Bone marrow (tissue), 2 donors: ENCODE data around the gene ALPG.
"Not testable (repeated sequence)": the region's sequence is repeated elsewhere in the genome, so short reads cannot be mapped to it uniquely, and the experiment has no call there.

Experiments
- DNase-seq, 2 donors: peaks; one replicate each; lab custom pipeline; 2025; lab: John Stamatoyannopoulos, UW

Gene ALPG

DNA sequence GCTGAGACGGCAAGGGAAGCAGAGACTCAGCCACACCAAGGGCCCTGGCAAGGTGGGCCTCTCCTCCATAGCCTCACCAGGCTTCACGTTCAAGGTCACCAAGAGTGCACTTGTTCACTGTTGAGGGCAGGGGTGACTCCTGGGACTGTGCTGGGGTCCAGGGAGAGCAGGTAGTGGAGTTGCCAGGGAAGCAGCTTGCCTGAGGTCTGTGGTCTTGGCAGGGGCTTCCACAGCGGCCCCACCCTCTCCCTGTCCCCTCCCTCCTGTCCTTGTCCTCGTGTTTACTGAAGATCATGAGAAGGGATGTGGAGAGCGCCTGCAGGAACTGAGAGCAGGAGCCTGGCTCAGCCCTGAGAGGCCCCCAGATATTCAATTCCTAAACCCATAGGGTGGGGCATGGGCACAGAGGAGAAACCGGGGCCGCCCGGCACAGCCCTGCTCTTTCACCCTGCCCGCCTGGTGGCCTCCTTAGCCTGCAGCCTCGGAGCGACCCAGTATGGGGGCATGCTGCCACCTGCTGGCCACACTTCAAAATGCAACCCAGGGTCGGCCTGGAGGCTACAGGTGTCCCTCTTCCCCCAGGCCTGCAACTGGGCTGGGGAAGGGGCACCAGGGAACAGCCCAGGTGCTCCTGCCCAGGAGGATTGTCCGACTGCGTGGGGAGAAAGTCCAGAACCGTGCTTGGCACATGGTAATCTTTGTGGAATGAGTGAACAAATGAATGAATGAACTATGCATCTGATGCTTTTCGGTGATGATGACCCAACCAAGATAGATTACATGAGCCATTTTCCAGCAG lies 33.8 kb downstream of the ALPG start:
- DNase-seq = peak; percentile 52 to 58

DNA sequence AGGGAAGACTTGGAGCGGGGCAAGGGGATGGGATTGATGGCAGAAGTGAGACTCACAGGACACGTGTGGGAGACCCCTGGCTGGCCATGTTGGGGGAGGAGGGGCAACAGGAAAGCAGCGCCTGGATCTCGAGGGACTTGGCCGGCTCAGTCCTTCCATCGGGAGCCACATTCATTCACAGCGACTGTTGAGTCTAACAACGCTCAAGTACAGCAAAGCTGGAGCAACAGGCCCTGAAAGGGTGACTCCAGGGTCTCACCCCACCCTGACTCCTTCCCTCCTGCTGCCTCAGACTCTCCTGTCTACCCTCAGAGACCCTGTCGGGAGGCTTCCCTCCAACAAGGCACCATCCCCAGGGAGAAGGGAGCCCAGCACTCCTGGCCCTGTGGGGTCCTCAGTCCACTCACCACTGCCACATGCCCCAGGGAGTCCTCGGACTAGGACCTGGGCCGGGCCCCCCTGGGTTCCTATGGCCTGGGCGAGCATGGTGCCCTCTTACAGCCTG lies 34.6 kb downstream of the ALPG start:
- DNase-seq = no peak

DNA sequence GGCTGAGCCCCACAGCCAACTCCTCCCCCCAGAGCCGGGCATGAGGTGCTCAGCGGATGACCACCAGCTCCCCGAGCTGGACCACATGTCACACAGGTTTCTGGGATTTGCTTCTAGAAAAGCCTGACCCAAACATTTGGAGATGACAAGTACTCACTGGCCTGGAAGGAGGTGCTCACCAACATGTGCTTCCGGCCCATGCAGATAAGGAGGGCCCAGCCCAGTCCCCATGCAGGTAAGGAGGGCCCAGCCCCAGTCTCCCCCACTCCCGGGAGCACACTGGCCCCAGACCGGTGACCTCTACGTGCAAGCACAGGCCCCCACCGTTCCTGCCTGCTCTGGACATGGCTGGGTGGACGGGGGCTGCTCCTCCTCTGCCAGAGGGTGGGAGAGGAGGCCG lies 35.3 kb downstream of the ALPG start:
- DNase-seq = not testable (repeated sequence)

DNA sequence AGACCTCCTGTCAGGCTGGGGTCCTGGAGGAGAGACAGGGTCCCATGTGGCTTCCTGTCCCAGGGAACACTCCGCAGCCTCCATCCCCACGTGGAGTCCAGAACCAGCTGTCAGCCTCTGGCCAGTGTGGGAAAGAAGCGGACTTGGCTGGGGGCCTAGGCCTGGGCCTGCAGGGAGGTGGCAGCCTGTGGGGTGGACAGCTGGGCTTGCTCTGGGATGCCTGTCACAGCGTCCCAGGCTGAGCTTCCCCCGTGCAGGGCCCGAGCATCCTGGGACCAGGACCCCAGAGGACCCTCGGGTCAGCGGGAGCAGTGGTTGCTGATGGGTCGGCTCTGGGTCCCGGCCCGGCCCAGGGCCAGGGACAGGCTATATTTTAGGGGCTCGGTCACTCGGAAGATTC lies 35.8 kb downstream of the ALPG start:
- DNase-seq = not testable (repeated sequence)

DNA sequence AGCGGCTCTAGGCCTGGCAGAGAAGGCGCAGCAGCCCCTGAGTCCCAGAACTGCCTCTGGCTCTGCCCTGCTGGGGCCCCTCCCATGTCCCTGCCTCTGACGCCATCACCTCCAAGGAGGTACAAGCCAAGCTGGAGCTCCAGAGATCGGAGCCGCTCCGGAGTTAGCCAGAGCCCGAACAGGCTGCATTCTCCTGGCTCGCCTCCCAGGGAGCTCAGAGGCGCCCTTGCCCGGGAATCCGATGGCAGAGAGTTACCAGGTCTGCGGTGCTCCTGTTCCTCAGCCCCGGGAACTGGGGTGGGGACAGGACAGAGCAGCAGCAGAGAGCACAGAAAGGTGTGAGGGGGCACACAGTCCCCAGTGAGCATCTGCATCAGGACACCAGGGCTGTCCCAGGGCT lies 36.4 kb downstream of the ALPG start:
- DNase-seq = not testable (repeated sequence)

GRCh38 chr2:232443669-232444408 lies 37.2 kb downstream of the ALPG start:
- not testable (repeated sequence) for DNase-seq

GRCh38 chr2:232444409-232445148 lies 37.9 kb downstream of the ALPG start:
- DNase-seq = peak in 1 of 2 donors; percentile 12

DNA sequence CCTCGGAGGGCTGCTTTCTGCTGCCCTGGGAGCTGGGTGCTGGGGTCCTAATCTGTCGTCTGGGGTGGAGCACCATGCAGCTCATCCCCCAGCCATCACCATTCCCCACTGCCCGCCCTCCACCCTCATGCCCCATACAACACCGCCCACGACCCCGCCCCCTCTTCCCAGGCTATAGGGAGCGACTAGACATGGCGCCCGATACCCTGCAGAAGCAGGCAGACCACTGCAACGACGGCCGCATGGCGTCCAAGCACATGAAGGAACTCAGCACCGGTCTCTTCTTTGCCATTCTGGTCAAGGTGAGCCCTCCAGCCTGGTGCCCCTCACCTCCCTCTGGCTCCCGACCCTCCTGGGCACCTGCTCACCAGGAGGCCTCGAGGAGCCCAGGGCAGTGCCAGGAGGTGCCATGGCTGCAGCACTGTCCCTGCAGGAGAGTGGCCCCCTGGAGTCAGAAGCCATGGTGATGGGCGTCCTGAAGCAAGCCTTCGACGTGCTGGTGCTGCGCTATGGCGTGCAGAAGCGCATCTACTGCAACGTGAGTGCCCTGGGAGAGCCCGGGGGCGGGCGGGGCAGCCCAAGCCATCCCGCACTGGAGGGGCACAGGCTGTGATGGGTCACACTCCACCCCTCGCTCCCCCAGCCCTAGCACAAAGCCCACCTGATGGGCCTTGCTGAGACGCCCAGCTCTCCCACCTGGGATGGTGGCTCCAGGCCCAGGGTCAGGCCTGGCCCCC lies 38.7 kb downstream of the ALPG start:
- not testable (repeated sequence) for DNase-seq

- DNase-seq = not testable (repeated sequence)
Measured at GRCh38 chr2:232446266-232446777, 39.7 kb downstream of the ALPG start.

DNA sequence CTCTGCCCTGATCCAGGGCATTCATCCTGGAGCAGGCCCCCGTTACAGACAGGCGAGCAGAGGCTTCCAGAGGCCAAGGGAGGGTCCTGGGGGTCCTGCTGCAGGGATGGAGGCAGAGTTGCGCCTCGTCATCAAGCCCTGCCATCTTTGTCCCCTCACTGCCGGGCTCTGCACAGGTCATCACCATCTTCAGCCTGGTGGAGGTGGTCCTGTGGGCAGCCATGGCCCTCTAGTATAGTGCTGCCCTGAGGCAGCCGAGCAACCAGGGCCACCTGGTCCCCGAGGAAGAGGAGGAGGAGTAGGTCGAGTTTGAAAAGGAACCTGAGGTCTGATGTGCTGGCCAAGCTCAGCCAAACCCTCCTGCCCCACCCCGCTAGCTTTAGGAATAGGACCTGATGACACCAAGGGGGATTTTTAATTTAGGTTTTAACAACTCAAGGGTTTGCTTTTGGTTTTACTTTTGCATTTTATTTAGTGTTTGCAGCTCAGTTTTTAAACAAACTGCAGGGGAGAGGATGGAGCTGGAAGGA lies 40.5 kb downstream of the ALPG start:
- DNase-seq = no peak

- no peak for DNase-seq
Measured at GRCh38 chr2:232447638-232448303, 41.1 kb downstream of the ALPG start.

GRCh38 chr2:232448304-232448690 lies 41.7 kb downstream of the ALPG start:
- DNase-seq = no peak

- DNase-seq = no peak
Measured at GRCh38 chr2:232449964-232450363, 43.3 kb downstream of the ALPG start.

- not testable (repeated sequence) for DNase-seq
Measured at GRCh38 chr2:232451645-232452044, 45.0 kb downstream of the ALPG start.

GRCh38 chr2:232454630-232455029 lies 48.0 kb downstream of the ALPG start:
- no peak for DNase-seq

- DNase-seq = no peak
Measured at GRCh38 chr2:232455426-232456255, 49.0 kb downstream of the ALPG start, which contains the start of gene ALPI. Gene ALPI (plus strand): TSS chr2:232456153. CDS start chr2:232456200, 47 bp downstream.

- DNase-seq = no peak
Measured at GRCh38 chr2:232456296-232457120, 49.9 kb downstream of the ALPG start.

DNA sequence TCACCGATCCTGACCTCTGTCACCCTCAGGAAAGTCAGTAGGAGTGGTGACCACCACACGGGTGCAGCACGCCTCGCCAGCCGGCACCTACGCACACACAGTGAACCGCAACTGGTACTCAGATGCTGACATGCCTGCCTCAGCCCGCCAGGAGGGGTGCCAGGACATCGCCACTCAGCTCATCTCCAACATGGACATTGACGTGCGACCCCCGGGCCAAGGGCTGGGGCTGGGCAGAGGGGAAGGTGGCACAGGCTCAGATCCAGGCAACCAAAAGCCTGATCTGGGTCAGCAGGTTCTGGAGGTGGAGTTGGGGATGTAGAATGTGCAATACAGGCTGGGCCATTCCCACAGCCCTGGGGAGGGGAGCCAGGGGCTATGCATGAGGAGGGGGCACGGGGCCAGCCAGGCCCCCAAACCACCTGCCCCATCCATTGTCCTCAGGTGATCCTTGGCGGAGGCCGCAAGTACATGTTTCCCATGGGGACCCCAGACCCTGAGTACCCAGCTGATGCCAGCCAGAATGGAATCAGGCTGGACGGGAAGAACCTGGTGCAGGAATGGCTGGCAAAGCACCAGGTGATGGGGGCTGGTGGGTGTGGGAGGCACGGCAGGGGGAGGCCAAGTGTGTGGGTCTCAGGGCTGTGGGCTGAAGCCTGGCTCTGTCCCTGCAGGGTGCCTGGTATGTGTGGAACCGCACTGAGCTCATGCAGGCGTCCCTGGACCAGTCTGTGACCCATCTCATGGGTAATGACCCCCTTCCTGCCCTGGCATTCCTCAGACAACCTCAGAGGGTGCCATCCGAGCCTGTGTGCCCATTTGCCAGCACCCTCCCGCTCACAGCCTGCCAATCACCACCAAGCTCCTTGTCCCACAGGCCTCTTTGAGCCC lies 50.7 kb downstream of the ALPG start:
- no peak for DNase-seq
